Mesenchymal stem cell (in vitro differentiated cells and primary cell): Measurements from ENCODE around the gene UBR3.

ENCODE experiments used
- DNase-seq: peaks from one replicate; pipeline ENCODE4 v3.0.0-alpha.2; 2013
- H2AFZ ChIP-seq: one replicate; pipeline ENCODE4 v1.6.1; 2013; ENCODE audit warnings: low read depth, mild to moderate bottlenecking, control low read depth, inconsistent platforms, low read length, moderate library complexity
- H2AK5ac ChIP-seq: 2 replicates; pipeline ENCODE4 v1.6.1; 2013; ENCODE audit warnings: low read length, moderate library complexity, mild to moderate bottlenecking, inconsistent platforms; ENCODE audit not compliant: severe bottlenecking
- H2BK120ac ChIP-seq: one replicate; pipeline ENCODE4 v1.6.1; 2013; ENCODE audit warnings: low read depth, mild to moderate bottlenecking, inconsistent platforms, low read length, moderate library complexity
- H2BK12ac ChIP-seq, 2 experiments: one replicate each; pipeline ENCODE4 v1.6.1; 2013; ENCODE audit warnings: inconsistent platforms in 2 of 2, low read length in 2 of 2, mild to moderate bottlenecking in 2 of 2, moderate library complexity in 2 of 2, control low read depth in 1 of 2
- H2BK15ac ChIP-seq: one replicate; pipeline ENCODE4 v1.6.1; 2013; ENCODE audit warnings: mild to moderate bottlenecking, low read depth, inconsistent platforms; ENCODE audit not compliant: poor library complexity, severe bottlenecking
- H2BK5ac ChIP-seq: 2 replicates; pipeline ENCODE4 v1.6.1; 2013; ENCODE audit warnings: low read depth, mild to moderate bottlenecking, low read length, control low read depth, inconsistent platforms; ENCODE audit not compliant: poor library complexity, severe bottlenecking
- H3K14ac ChIP-seq, 2 experiments: one replicate each; pipeline ENCODE4 v1.6.1; 2013; ENCODE audit warnings: inconsistent platforms in 2 of 2, low read length in 2 of 2, control low read depth in 1 of 2, mild to moderate bottlenecking in 1 of 2, moderate library complexity in 1 of 2
- H3K18ac ChIP-seq, 2 experiments: one replicate each; pipeline ENCODE4 v1.6.1; 2013; ENCODE audit warnings: inconsistent platforms in 2 of 2, low read length in 2 of 2, control low read depth in 1 of 2, low read depth in 1 of 2, mild to moderate bottlenecking in 1 of 2
- H3K23ac ChIP-seq, 2 experiments: one replicate each; pipeline ENCODE4 v1.6.1; 2013; ENCODE audit warnings: inconsistent platforms in 2 of 2, low read length in 2 of 2, mild to moderate bottlenecking in 2 of 2, moderate library complexity in 2 of 2, control low read depth in 1 of 2
- H3K27ac ChIP-seq: 2 replicates; pipeline ENCODE4 v1.5.1; 2013; ENCODE audit warnings: mild to moderate bottlenecking, moderate library complexity, low read length, control low read depth, inconsistent platforms; ENCODE audit not compliant: poor library complexity, severe bottlenecking
- H3K27me3 ChIP-seq, 2 experiments: 2 replicates each; pipeline versions ENCODE4 v1.6.1 to v1.7.0; 2013; ENCODE audit warnings: low read length in 2 of 2, mild to moderate bottlenecking in 2 of 2, moderate library complexity in 2 of 2, control low read depth in 1 of 2, inconsistent platforms in 1 of 2; ENCODE audit not compliant: control insufficient read depth in 1 of 2, insufficient read depth in 1 of 2
- H3K36me3 ChIP-seq, 2 experiments: 2 replicates each; pipeline versions ENCODE4 v1.6.1 to v1.7.0; 2013; ENCODE audit warnings: low read length in 2 of 2, control low read depth in 1 of 2, inconsistent platforms in 1 of 2, low read depth in 1 of 2, mild to moderate bottlenecking in 1 of 2; ENCODE audit not compliant: insufficient read depth in 2 of 2, control insufficient read depth in 1 of 2
- H3K4ac ChIP-seq, 2 experiments: one replicate each; pipeline ENCODE4 v1.6.1; 2013; ENCODE audit warnings: inconsistent platforms in 2 of 2, low read length in 2 of 2, mild to moderate bottlenecking in 2 of 2, moderate library complexity in 2 of 2, control low read depth in 1 of 2, low read depth in 1 of 2
- H3K4me1 ChIP-seq: 2 replicates; pipeline ENCODE4 v1.6.1; 2013; ENCODE audit warnings: low read depth, low read length, control low read depth; ENCODE audit not compliant: control insufficient read depth, insufficient read depth
- H3K4me2 ChIP-seq: 2 replicates; pipeline ENCODE4 v1.6.1; 2013; ENCODE audit warnings: low read length, mild to moderate bottlenecking, inconsistent platforms; ENCODE audit not compliant: poor library complexity, severe bottlenecking
- H3K4me3 ChIP-seq, 2 experiments: 2 replicates each; pipeline versions ENCODE4 v1.5.1 to v1.7.0; 2013; ENCODE audit warnings: low read length in 2 of 2, mild to moderate bottlenecking in 2 of 2, control low read depth in 1 of 2, low read depth in 1 of 2; ENCODE audit not compliant: insufficient read depth in 1 of 2
- H3K79me1 ChIP-seq: replicated peaks from 2 replicates; pipeline ENCODE4 v1.6.1; 2013; ENCODE audit warnings: mild to moderate bottlenecking, control low read depth, low read length, inconsistent platforms; ENCODE audit not compliant: poor library complexity, severe bottlenecking
- H3K9ac ChIP-seq: 2 replicates; pipeline ENCODE4 v1.7.0; 2013; ENCODE audit warnings: mild to moderate bottlenecking, low read length, moderate library complexity
- H3K9me3 ChIP-seq: 2 replicates; pipeline ENCODE4 v1.7.0; 2013; ENCODE audit warnings: mild to moderate bottlenecking, low read length; ENCODE audit not compliant: control insufficient read depth
- H4K8ac ChIP-seq: one replicate; pipeline ENCODE4 v1.6.1; 2013; ENCODE audit warnings: inconsistent platforms, mild to moderate bottlenecking, low read length, moderate library complexity
- H4K91ac ChIP-seq: one replicate; pipeline ENCODE4 v1.6.1; 2013; ENCODE audit warnings: mild to moderate bottlenecking, low read length, inconsistent platforms
- WGBS: methylation state at CpG from one replicate; pipeline ENCODE4 v1.1.7; 2013; ENCODE audit warnings: mixed read lengths; 5-methylcytosine and 5-hydroxymethylcytosine counted together

UBR3 gene

DNA sequence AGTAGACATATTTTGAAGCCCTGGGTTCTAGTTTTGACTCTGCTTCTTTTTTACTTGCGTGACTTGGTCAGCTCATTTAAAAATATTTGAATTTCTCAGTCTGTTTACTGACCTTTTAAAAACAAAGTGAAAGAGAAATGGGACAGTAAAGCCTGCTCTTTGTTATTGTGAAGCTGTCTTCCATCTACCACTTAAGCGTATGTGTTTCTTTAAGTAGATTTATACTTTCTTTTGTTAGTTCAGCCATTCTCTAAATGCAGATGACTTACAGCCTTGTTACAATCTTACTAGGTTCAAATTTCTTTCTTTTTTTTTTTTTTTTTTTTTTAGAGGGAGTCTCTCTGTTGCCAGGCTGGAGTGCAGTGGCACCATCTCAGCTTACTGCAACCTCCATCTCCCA lies 79.5 kb downstream of the UBR3 start:
- Histone ChIP-seq H2BK120ac (no peak overlapping the region), H2BK15ac (no peak overlapping the region), H4K91ac (no peak overlapping the region), H2BK12ac (no peak overlapping the region), H2AK5ac (no peak overlapping the region), H3K4me2 (no peak overlapping the region), H3K9me3 (no peaks in the 10 kb centered on the region), H4K8ac (no peak overlapping the region), H3K14ac (no peak overlapping the region), H3K4me3 (no peak overlapping the region), H2BK5ac (no peak overlapping the region), H3K27ac (no peak overlapping the region), H3K9ac (no peak overlapping the region), H3K27me3 (no peaks in the 10 kb centered on the region), H2AFZ (no peak overlapping the region), H3K4ac (no peak overlapping the region), H3K79me1 (no peaks in the 10 kb centered on the region), H3K36me3 (peaks cover 0 to 29% of the 10 kb centered on the region in 2 experiments), H3K4me1 (no peaks in the 10 kb centered on the region), H3K23ac (no peak overlapping the region), H3K18ac (no peak overlapping the region)
- DNase-seq, result no peak
- WGBS, result 100% methylated on average over 1 of the region's 2 CpGs

GRCh38 chr2:169909376-169909775 lies 82.1 kb downstream of the UBR3 start:
- Histone ChIP-seq H3K23ac (no peak overlapping the region), H3K14ac (no peak overlapping the region), H3K79me1 (peaks cover 4% of the 10 kb centered on the region), H3K4me1 (no peaks in the 10 kb centered on the region), H2BK5ac (no peak overlapping the region), H3K9me3 (no peaks in the 10 kb centered on the region), H2AK5ac (no peak overlapping the region), H4K91ac (no peak overlapping the region), H2BK120ac (no peak overlapping the region), H2BK15ac (no peak overlapping the region), H3K4ac (no peak overlapping the region), H2BK12ac (no peak overlapping the region), H3K18ac (no peak overlapping the region), H3K36me3 (peaks cover 0 to 29% of the 10 kb centered on the region in 2 experiments), H3K27me3 (no peaks in the 10 kb centered on the region), H3K27ac (no peak overlapping the region), H3K9ac (no peak overlapping the region), H2AFZ (no peak overlapping the region), H3K4me2 (no peak overlapping the region), H3K4me3 (no peak overlapping the region), H4K8ac (no peak overlapping the region)
- DNase-seq, result no peak

DNA sequence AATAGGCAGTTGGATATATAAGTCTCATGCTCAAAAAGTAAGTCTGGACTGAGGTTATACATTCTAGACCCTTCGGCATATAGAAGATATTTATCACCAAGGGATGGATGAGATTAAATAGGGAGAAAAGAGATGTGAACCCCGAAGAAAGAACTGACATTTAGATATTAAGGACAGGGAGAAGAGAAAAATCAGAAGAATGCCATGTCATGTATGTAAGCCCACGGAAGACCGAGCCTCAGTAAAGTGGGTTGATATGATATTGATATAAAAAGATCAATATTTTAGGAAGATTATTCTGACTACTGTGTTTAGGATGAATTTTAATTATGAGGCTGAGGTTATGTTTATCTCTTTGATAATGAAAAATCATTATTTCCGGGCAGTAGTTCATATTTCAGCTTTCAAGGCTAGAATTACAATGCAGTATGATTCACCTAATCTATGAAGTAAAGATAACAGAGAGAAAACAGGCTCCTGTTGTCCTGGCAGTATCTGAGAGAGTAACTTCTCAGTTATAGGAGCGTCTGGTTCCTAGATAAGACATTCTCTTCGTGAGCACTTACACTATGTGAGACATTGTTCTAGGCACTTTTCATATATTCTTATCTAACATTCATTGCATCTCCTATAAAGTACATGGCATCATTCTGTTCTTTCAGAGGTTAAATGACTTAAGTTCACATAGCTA lies 83.0 kb downstream of the UBR3 start:
- Histone ChIP-seq H3K27me3 (no peaks in the 10 kb centered on the region), H3K9ac (no peak overlapping the region), H3K14ac (no peak overlapping the region), H3K4me1 (no peaks in the 10 kb centered on the region), H3K27ac (no peak overlapping the region), H3K18ac (no peak overlapping the region), H2BK15ac (no peak overlapping the region), H2BK5ac (no peak overlapping the region), H2BK120ac (no peak overlapping the region), H3K79me1 (peaks cover 4% of the 10 kb centered on the region), H2BK12ac (no peak overlapping the region), H3K4me2 (no peak overlapping the region), H3K4ac (no peak overlapping the region), H3K36me3 (peaks cover 0 to 35% of the 10 kb centered on the region in 2 experiments), H3K23ac (no peak overlapping the region), H4K91ac (no peak overlapping the region), H3K9me3 (no peaks in the 10 kb centered on the region), H2AFZ (no peak overlapping the region), H4K8ac (no peak overlapping the region), H2AK5ac (no peak overlapping the region), H3K4me3 (no peak overlapping the region)
- DNase-seq, result no peak
- WGBS, result 90% methylated on average over 5 of the region's 7 CpGs

DNA sequence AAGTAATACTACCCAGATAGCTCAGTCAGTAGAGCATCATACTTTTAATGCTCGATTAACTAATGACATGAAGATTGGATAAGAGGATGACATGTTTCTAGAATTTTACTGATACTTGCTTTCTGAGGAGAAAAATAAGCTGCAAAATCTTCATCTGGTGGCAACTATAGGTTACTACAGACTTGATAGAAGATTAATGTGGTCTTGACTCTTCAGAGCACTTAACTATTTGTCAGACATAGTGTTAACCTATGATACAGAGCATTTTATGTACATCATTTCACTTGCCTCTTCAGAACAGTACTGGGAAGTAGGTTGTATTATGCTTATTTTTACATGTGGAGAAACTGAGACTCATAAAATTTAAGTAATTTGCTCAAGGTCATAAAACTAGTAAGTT lies 83.9 kb downstream of the UBR3 start:
- Histone ChIP-seq H3K27ac (no peak overlapping the region), H2BK15ac (no peak overlapping the region), H2AFZ (no peak overlapping the region), H2AK5ac (no peak overlapping the region), H3K4me1 (no peaks in the 10 kb centered on the region), H2BK5ac (no peak overlapping the region), H3K4me3 (no peak overlapping the region), H3K27me3 (no peaks in the 10 kb centered on the region), H3K9ac (no peak overlapping the region), H3K9me3 (no peaks in the 10 kb centered on the region), H3K36me3 (peaks cover 0 to 35% of the 10 kb centered on the region in 2 experiments), H3K23ac (no peak overlapping the region), H2BK12ac (no peak overlapping the region), H3K14ac (no peak overlapping the region), H3K4me2 (no peak overlapping the region), H3K18ac (no peak overlapping the region), H4K8ac (no peak overlapping the region), H3K4ac (no peak overlapping the region), H4K91ac (no peak overlapping the region), H2BK120ac (no peak overlapping the region), H3K79me1 (peaks cover 4% of the 10 kb centered on the region)
- DNase-seq, result no peak
- 100% methylated on average over 1 of the region's 1 CpG for WGBS
